GM12801 (cell line): ENCODE data around the gene IRF1.

Source experiments
- CTCF ChIP-seq: IDR thresholded peaks from one replicate; pipeline ENCODE4 v1.5.1; 2011; ENCODE audit warnings: control low read depth; ENCODE audit not compliant: insufficient read length; ENCODE audit errors: extremely low read depth

Gene IRF1

GRCh38 chr5:132434416-132435286 is 55.9 kb downstream of the IRF1 start:
- no peak for TF ChIP-seq CTCF

DNA sequence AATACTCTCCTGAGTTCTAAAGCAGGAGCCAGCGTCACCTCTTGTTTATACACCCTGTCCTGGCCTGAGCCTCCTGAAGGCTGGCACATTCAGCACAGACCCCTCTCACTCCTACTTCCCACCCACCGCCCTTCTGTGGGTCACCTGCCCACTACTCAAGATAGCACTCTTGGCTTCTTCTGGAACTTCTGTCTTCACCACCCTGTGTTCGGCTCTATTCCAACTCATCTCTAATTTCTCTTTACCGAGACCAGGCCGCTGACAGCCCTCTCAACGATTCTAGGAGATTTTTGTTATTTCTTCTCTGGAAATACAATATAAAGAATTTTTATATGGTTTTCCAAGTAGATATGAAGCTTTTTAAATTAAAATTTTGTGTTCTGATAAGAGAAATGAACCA is 57.4 kb downstream of the IRF1 start:
- no peak for TF ChIP-seq CTCF

DNA sequence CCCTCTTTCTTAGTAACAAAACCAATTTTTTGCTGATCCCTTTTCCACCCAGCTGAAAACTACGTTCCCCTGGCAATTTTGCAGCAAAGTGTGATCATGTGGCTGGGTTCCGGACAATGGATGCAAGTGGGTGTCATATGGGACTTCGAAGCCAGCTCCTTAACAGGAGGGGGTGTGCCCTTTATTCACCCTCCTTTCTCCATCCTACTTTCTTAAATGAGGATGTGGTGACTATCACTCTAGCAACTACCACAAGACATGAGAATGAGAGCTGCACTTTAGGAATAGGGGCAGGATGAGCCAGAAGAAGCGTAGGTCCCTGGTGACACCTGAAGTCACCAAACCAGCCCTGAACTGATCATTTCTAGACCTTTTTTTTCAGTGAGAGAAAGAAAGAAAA is 58.9 kb downstream of the IRF1 start:
- no peak for TF ChIP-seq CTCF
